Uterus (tissue), 2 donors: ENCODE measurements around the gene PTPRN2.

Experiments
- POLR2A ChIP-seq, 2 donors: fragments of 450-650 bp; IDR thresholded peaks; one replicate each; pipeline ENCODE4 v1.6.1; 2016; ENCODE audit warnings: antibody characterized with exemption in 2 of 2, mild to moderate bottlenecking in 1 of 2, moderate library complexity in 1 of 2
- TF ChIP-seq, protein P1 (sequence below), 4 experiments: fragments of 200-600 bp in 2 of 4; fragments of 450-650 bp in 2 of 4; sonication (generic) in 2 of 4; IDR thresholded peaks; one replicate each; pipeline ENCODE4 v1.5.1; 2016 to 2019; ENCODE audit warnings: antibody characterized with exemption in 4 of 4, mild to moderate bottlenecking in 2 of 4, moderate library complexity in 1 of 4

- no peak for TF ChIP-seq POLR2A (IDR thresholded peaks at IDR 0.05)
- TF ChIP-seq, protein P1, sequence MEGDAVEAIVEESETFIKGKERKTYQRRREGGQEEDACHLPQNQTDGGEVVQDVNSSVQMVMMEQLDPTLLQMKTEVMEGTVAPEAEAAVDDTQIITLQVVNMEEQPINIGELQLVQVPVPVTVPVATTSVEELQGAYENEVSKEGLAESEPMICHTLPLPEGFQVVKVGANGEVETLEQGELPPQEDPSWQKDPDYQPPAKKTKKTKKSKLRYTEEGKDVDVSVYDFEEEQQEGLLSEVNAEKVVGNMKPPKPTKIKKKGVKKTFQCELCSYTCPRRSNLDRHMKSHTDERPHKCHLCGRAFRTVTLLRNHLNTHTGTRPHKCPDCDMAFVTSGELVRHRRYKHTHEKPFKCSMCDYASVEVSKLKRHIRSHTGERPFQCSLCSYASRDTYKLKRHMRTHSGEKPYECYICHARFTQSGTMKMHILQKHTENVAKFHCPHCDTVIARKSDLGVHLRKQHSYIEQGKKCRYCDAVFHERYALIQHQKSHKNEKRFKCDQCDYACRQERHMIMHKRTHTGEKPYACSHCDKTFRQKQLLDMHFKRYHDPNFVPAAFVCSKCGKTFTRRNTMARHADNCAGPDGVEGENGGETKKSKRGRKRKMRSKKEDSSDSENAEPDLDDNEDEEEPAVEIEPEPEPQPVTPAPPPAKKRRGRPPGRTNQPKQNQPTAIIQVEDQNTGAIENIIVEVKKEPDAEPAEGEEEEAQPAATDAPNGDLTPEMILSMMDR (IDR thresholded peaks at IDR 0.05) = no peak
Measured at GRCh38 chr7:157962458-157963306, 624.9 kb downstream of the PTPRN2 start.
